ENCODE data around the gene PNMA6F. TPM values are rescaled to one million over a fixed set of nuclear protein-coding genes. Genes with fewer than 3 reads are reported as not detected.
"Not testable (repeated sequence)": the region's sequence is repeated elsewhere in the genome, so short reads cannot be mapped to it uniquely, and the experiment has no call there.

The PNMA6F gene
- total and polyA plus RNA-seq, 4 donors, result not detected

DNA sequence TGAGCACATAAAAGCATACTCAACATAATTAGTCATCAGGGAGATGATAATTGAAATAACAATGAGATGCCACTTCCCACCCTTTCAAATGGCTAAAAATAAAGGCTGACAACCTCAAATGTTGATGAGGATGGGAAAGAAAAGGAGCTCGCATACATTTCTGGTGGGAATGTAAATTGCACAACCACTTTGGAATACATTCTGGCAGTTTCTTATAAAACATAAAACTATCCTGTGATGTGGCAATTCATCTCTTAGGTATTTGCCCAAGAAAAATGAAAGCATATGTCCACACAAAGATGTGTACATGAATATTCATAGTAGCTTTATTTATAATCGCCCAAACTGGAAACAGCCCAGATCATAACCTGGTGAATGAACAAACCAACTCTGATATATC is 11.7 kb upstream of the PNMA6F start:
- Histone ChIP-seq H3K4me3 (no peak overlapping the region), H3K27me3 (ENCODE audit: control insufficient read depth in 3 of 3, insufficient read depth in 3 of 3, low read length in 2 of 3) (peaks cover 0 to 4% (median 3%) of the 10 kb centered on the region in 3 donors), H3K36me3 (ENCODE audit: control insufficient read depth in 4 of 4, insufficient read depth in 4 of 4, low read length in 4 of 4) (no peaks in the 10 kb centered on the region), H3K4me1 (ENCODE audit: control insufficient read depth in 5 of 5, insufficient read depth in 5 of 5, low read length in 5 of 5) (peaks cover 0 to 4% (median 0%) of the 10 kb centered on the region in 5 donors), H3K9ac (ENCODE audit: insufficient read depth in 1 of 2, low read length in 2 of 2) (no peak overlapping the region), H3K9me3 (ENCODE audit: control insufficient read depth in 4 of 4, insufficient read depth in 3 of 4, low read length in 3 of 4) (no peaks in the 10 kb centered on the region), H3K27ac (ENCODE audit: low read depth in 1 of 2, low read length in 1 of 2) (no peak overlapping the region)
- TF ChIP-seq, protein P1, sequence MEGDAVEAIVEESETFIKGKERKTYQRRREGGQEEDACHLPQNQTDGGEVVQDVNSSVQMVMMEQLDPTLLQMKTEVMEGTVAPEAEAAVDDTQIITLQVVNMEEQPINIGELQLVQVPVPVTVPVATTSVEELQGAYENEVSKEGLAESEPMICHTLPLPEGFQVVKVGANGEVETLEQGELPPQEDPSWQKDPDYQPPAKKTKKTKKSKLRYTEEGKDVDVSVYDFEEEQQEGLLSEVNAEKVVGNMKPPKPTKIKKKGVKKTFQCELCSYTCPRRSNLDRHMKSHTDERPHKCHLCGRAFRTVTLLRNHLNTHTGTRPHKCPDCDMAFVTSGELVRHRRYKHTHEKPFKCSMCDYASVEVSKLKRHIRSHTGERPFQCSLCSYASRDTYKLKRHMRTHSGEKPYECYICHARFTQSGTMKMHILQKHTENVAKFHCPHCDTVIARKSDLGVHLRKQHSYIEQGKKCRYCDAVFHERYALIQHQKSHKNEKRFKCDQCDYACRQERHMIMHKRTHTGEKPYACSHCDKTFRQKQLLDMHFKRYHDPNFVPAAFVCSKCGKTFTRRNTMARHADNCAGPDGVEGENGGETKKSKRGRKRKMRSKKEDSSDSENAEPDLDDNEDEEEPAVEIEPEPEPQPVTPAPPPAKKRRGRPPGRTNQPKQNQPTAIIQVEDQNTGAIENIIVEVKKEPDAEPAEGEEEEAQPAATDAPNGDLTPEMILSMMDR (IDR thresholded peaks at IDR 0.05; ENCODE audit: control extremely low read depth, extremely low read depth), result no peak
- no peak for ATAC-seq (ENCODE audit: insufficient read depth, low FRiP score)
- 65 to 66% methylated on average over 2 of the region's 2 CpGs for WGBS, 2 donors
- no peak for DNase-seq

DNA sequence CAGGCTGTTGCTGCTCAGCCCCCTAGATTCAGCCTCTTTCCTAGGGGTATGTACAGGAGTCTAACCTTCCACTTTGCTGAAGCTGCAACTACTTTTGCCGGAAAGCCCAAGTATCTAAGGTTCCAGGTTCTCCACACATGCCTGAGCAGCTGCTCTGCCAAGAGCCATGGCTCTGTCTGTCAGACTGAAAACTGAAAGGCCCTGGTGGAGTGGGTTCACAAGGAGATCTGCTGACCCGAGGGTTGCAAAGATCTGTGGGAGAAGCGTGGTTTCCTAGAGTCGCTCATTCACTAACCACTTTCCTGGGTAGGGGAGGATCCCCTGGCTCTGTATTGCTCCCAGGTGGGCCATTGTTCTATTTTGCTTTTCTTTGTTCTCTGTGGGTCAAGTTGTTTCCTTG is 6.0 kb upstream of the PNMA6F start:
- Histone ChIP-seq H3K36me3 (ENCODE audit: control insufficient read depth in 4 of 4, insufficient read depth in 4 of 4, low read length in 4 of 4) (no peaks in the 10 kb centered on the region), H3K27ac (ENCODE audit: low read depth in 1 of 2, low read length in 1 of 2) (no peak overlapping the region), H3K9ac (ENCODE audit: insufficient read depth in 1 of 2, low read length in 2 of 2) (no peak overlapping the region), H3K4me3 (no peak overlapping the region), H3K4me1 (ENCODE audit: control insufficient read depth in 5 of 5, insufficient read depth in 5 of 5, low read length in 5 of 5) (no peaks in the 10 kb centered on the region), H3K9me3 (ENCODE audit: control insufficient read depth in 4 of 4, insufficient read depth in 3 of 4, low read length in 3 of 4) (no peaks in the 10 kb centered on the region), H3K27me3 (ENCODE audit: control insufficient read depth in 3 of 3, insufficient read depth in 3 of 3, low read length in 2 of 3) (peaks cover 0 to 4% (median 3%) of the 10 kb centered on the region in 3 donors)
- no peak for DNase-seq
- no peak for ATAC-seq (ENCODE audit: insufficient read depth, low FRiP score)
- WGBS, 2 donors, result 71 to 83% methylated on average over 4 of the region's 4 CpGs
- TF ChIP-seq, protein P1 (IDR thresholded peaks at IDR 0.05; ENCODE audit: control extremely low read depth, extremely low read depth), result no peak

DNA sequence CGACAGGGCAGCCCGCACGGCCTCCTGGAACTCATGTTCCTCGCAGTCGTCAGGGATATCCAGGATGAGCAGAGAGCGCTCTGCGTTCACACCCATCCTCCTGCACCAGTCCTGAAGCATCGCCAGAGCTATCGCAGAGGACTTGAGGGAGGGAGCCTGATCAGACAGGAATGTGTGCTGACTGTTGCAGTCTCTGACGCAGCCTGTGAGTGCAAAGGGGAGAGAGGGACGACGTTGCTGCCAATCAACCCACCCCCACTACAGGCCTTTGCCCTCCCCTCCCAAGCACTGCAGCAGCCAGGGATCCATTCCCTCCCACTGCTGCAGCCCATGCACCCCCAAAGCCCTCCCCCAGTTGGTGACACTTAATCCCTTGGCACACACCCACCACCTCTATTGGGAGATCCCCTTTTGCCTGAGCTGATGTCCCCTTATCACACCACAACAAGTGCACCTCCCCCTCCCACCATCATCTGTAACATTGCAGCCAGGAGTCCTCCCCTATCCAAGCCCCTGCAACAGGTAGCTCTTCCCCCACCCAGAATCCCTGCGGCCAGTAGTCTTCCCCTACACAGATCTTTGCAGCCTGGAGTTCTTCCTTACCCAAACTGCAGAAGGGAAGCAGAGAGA is 897 bp downstream of the PNMA6F start:
- H3K9ac ChIP-seq (ENCODE audit: insufficient read depth in 1 of 2, low read length in 2 of 2), result no peak overlapping the region
- peak in 1 of 3 donors; percentile 1 for DNase-seq
- H3K4me1 ChIP-seq (ENCODE audit: control insufficient read depth in 5 of 5, insufficient read depth in 5 of 5, low read length in 5 of 5), result no peaks in the 10 kb centered on the region
- TF ChIP-seq, protein P1 (IDR thresholded peaks at IDR 0.05; ENCODE audit: control extremely low read depth, extremely low read depth), result no peak
- no peak overlapping the region for H3K4me3 ChIP-seq
- 45% methylated on average over 10 of the region's 13 CpGs; no CpG with 5 or more reads in 1 of the 2 donors for WGBS, 2 donors
- no peaks in the 10 kb centered on the region for H3K36me3 ChIP-seq (ENCODE audit: control insufficient read depth in 4 of 4, insufficient read depth in 4 of 4, low read length in 4 of 4)
- H3K27me3 ChIP-seq (ENCODE audit: control insufficient read depth in 3 of 3, insufficient read depth in 3 of 3, low read length in 2 of 3), result peaks cover 0 to 15% (median 2%) of the 10 kb centered on the region in 3 donors
- peaks cover 0 to 6% (median 0%) of the 10 kb centered on the region in 4 donors for H3K9me3 ChIP-seq (ENCODE audit: control insufficient read depth in 4 of 4, insufficient read depth in 3 of 4, low read length in 3 of 4)
- ATAC-seq (ENCODE audit: insufficient read depth, low FRiP score), result no peak
- no peak overlapping the region for H3K27ac ChIP-seq (ENCODE audit: low read depth in 1 of 2, low read length in 1 of 2)

DNA sequence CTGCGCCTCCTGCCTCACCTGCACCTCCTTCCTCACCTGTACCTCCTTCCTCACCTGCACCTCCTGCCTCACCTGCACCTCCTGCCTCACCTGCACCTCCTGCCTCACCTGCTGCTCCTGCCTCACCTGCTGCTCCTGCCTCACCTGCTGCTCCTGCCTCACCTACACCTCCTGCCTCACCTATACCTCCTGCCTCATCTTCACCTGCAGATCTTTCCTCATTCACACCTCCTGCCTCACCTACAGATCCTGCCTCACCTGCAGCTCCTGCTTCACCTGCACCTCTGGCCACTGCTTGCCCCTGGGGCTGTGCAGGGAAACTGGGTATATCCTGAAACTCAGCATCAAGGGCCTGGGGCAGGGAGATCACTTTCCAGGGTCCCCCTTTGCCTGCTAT is 1.5 kb downstream of the PNMA6F start:
- H3K9me3 ChIP-seq (ENCODE audit: control insufficient read depth in 4 of 4, insufficient read depth in 3 of 4, low read length in 3 of 4); H3K9ac ChIP-seq (ENCODE audit: insufficient read depth in 1 of 2, low read length in 2 of 2); H3K4me3 ChIP-seq; H3K4me1 ChIP-seq (ENCODE audit: control insufficient read depth in 5 of 5, insufficient read depth in 5 of 5, low read length in 5 of 5); H3K36me3 ChIP-seq (ENCODE audit: control insufficient read depth in 4 of 4, insufficient read depth in 4 of 4, low read length in 4 of 4); H3K27ac ChIP-seq (ENCODE audit: low read depth in 1 of 2, low read length in 1 of 2); DNase-seq; ATAC-seq (ENCODE audit: insufficient read depth, low FRiP score): not testable (repeated sequence)
- WGBS, 2 donors, result 93% methylated on average over 1 of the region's 1 CpG; no CpG with 5 or more reads in 1 of the 2 donors
- H3K27me3 ChIP-seq (ENCODE audit: control insufficient read depth in 3 of 3, insufficient read depth in 3 of 3, low read length in 2 of 3), result peaks cover 0 to 15% (median 2%) of the 10 kb centered on the region in 3 donors

Measured in lung (tissue), 12 donors.